Activated naive CD4-positive, alpha-beta T cell treated with anti-CD3 and anti-CD28 coated beads, Interleukin-2, amount 10 ng/mL, durations not matched to agents 7 days and 5 days (primary cell): Measurements from ENCODE around the gene SZRD1.

Source experiments
- CTCF ChIA-PET: fragments of 350-600 bp; sonication (Branson Sonifier 250); formaldehyde crosslinking; loops from one replicate; lab custom pipeline; 2021; ENCODE audit warnings: antibody characterized with exemption; lab: Charles Lee
- DNase-seq: peaks from one replicate; pipeline ENCODE4 v3.0.0-alpha.2; 2020
- H3K27ac Mint-ChIP-seq: one replicate; pipeline ENCODE4 v1.8.0; 2021; ENCODE audit warnings: mild to moderate bottlenecking, moderate library complexity, mixed read lengths
- H3K27me3 Mint-ChIP-seq: one replicate; pipeline ENCODE4 v1.8.0; 2021; ENCODE audit warnings: mild to moderate bottlenecking, mixed read lengths
- H3K36me3 Mint-ChIP-seq: one replicate; pipeline ENCODE4 v1.8.0; 2021; ENCODE audit warnings: mixed read lengths
- H3K4me1 Mint-ChIP-seq: one replicate; pipeline ENCODE4 v1.8.0; 2021; ENCODE audit warnings: mixed read lengths
- H3K4me3 Mint-ChIP-seq: one replicate; pipeline ENCODE4 v1.8.0; 2021; ENCODE audit warnings: mild to moderate bottlenecking, moderate library complexity, mixed read lengths
- H3K9me3 Mint-ChIP-seq: one replicate; pipeline ENCODE4 v1.8.0; 2021; ENCODE audit warnings: mixed read lengths

Gene SZRD1

GRCh38 chr1:16425125-16426025 lies 58.3 kb downstream of the SZRD1 start:
- no peak overlapping the region for H3K4me3 Mint-ChIP-seq
- no peak for DNase-seq
- H3K4me1 Mint-ChIP-seq: peaks cover 23% of the 10 kb centered on the region
- no peaks in the 10 kb centered on the region for H3K36me3 Mint-ChIP-seq
- CTCF ChIA-PET: interaction anchor here (1.2 kb wide), 1 partner anchor 15 kb away, joined by 5 read pairs; the partner anchor contains the start of gene NECAP2
- H3K9me3 Mint-ChIP-seq: no peaks in the 10 kb centered on the region
- no peak overlapping the region for H3K27ac Mint-ChIP-seq
- peaks cover 6% of the 10 kb centered on the region for H3K27me3 Mint-ChIP-seq

- H3K27ac Mint-ChIP-seq: no peak overlapping the region
- no peaks in the 10 kb centered on the region for H3K9me3 Mint-ChIP-seq
- no peak overlapping the region for H3K4me3 Mint-ChIP-seq
- CTCF ChIA-PET: interaction anchor here (1.6 kb wide), 1 partner anchor 10 kb away, joined by 11 read pairs; the partner anchor contains the start of gene NECAP2
- no peaks in the 10 kb centered on the region for H3K36me3 Mint-ChIP-seq
- no peaks in the 10 kb centered on the region for H3K4me1 Mint-ChIP-seq
- H3K27me3 Mint-ChIP-seq: peaks cover 41% of the 10 kb centered on the region
- no peak for DNase-seq
Observed at GRCh38 chr1:16430606-16431005, 63.6 kb downstream of the SZRD1 start.

- peaks cover 48% of the 10 kb centered on the region for H3K27me3 Mint-ChIP-seq
- H3K4me3 Mint-ChIP-seq: no peak overlapping the region
- no peaks in the 10 kb centered on the region for H3K9me3 Mint-ChIP-seq
- no peak overlapping the region for H3K27ac Mint-ChIP-seq
- DNase-seq: no peak
- no peaks in the 10 kb centered on the region for H3K36me3 Mint-ChIP-seq
- no peaks in the 10 kb centered on the region for H3K4me1 Mint-ChIP-seq
- CTCF ChIA-PET: no interaction called here
Observed at GRCh38 chr1:16433030-16433429, 66.0 kb downstream of the SZRD1 start.

GRCh38 chr1:16434007-16434406 lies 67.0 kb downstream of the SZRD1 start:
- peaks cover 53% of the 10 kb centered on the region for H3K27me3 Mint-ChIP-seq
- no peak overlapping the region for H3K4me3 Mint-ChIP-seq
- DNase-seq: no peak
- CTCF ChIA-PET: interaction anchor here (1.7 kb wide), 1 partner anchor 10 kb away, joined by 4 read pairs; no protein-coding TSS in a partner anchor
- H3K9me3 Mint-ChIP-seq: no peaks in the 10 kb centered on the region
- H3K27ac Mint-ChIP-seq: no peak overlapping the region
- H3K36me3 Mint-ChIP-seq: no peaks in the 10 kb centered on the region
- peaks cover 3% of the 10 kb centered on the region for H3K4me1 Mint-ChIP-seq

GRCh38 chr1:16434501-16434900 lies 67.5 kb downstream of the SZRD1 start:
- H3K27ac Mint-ChIP-seq: no peak overlapping the region
- H3K27me3 Mint-ChIP-seq: peaks cover 53% of the 10 kb centered on the region
- H3K4me1 Mint-ChIP-seq: peaks cover 4% of the 10 kb centered on the region
- CTCF ChIA-PET: interaction anchor here (1.7 kb wide), 1 partner anchor 10 kb away, joined by 4 read pairs; no protein-coding TSS in a partner anchor
- H3K9me3 Mint-ChIP-seq: no peaks in the 10 kb centered on the region
- DNase-seq: no peak
- no peaks in the 10 kb centered on the region for H3K36me3 Mint-ChIP-seq
- H3K4me3 Mint-ChIP-seq: no peak overlapping the region

- Mint-ChIP-seq H3K4me3 (no peak within 1 kb of the TSS), H3K27ac (no peak within 1 kb of the TSS), H3K27me3 (peaks cover 41% of the 10 kb centered on the region), H3K4me1 (peaks cover 17% of the 10 kb centered on the region), H3K9me3 (no peaks in the 10 kb centered on the region), H3K36me3 (peaks cover 8% of the 10 kb centered on the region)
- CTCF ChIA-PET: interaction anchor here (1.0 kb wide), 1 partner anchor 13 kb away, joined by 3 read pairs; no protein-coding TSS in a partner anchor
- DNase-seq: no peak
Observed at GRCh38 chr1:16436946-16437474, 70.0 kb downstream of the SZRD1 start, which contains the start of gene SPATA21. Gene SPATA21 (minus strand): TSS chr1:16437424. CDS start chr1:16431371, 6,053 bp downstream.

- H3K4me3 Mint-ChIP-seq: no peak overlapping the region
- H3K4me1 Mint-ChIP-seq: peaks cover 32% of the 10 kb centered on the region
- H3K27ac Mint-ChIP-seq: no peak overlapping the region
- H3K36me3 Mint-ChIP-seq: peaks cover 18% of the 10 kb centered on the region
- CTCF ChIA-PET: no interaction called here
- H3K27me3 Mint-ChIP-seq: peaks cover 25% of the 10 kb centered on the region
- no peak for DNase-seq
- no peaks in the 10 kb centered on the region for H3K9me3 Mint-ChIP-seq
Observed at GRCh38 chr1:16438516-16438915, 71.5 kb downstream of the SZRD1 start.

- DNase-seq: no peak
- H3K9me3 Mint-ChIP-seq: no peaks in the 10 kb centered on the region
Observed at GRCh38 chr1:16438924-16439323, 71.9 kb downstream of the SZRD1 start.

GRCh38 chr1:16440131-16440469 lies 73.1 kb downstream of the SZRD1 start:
- Mint-ChIP-seq H3K9me3 (no peaks in the 10 kb centered on the region), H3K36me3 (peaks cover 29% of the 10 kb centered on the region), H3K4me1 (peaks cover 45% of the 10 kb centered on the region), H3K27me3 (peaks cover 18% of the 10 kb centered on the region), H3K4me3 (peak overlapping the region; percentile 87), H3K27ac (peak overlapping the region; percentile 89)
- DNase-seq: no peak
- CTCF ChIA-PET: interaction anchor here (1.1 to 2.0 kb wide), 10 partner anchors 9 to 181 kb away, joined by 3 to 12 read pairs (median 4); no protein-coding TSS in a partner anchor

More at GRCh38 chr1:16438924-16439323, 71.9 kb downstream of the SZRD1 start:
- Mint-ChIP-seq H3K4me3 (peak overlapping the region; percentile 39), H3K4me1 (peaks cover 36% of the 10 kb centered on the region), H3K27ac (no peak overlapping the region), H3K36me3 (peaks cover 21% of the 10 kb centered on the region), H3K27me3 (peaks cover 23% of the 10 kb centered on the region)
- CTCF ChIA-PET: no interaction called here

- H3K9me3 Mint-ChIP-seq: no peaks in the 10 kb centered on the region
- CTCF ChIA-PET: interaction anchor here (0.9 to 2.0 kb wide), 12 partner anchors 10 to 180 kb away, joined by 3 to 12 read pairs (median 4); no protein-coding TSS in a partner anchor
- peak within 1 kb of the TSS; percentile 89 for H3K27ac Mint-ChIP-seq
- peak within 1 kb of the TSS; percentile 87 for H3K4me3 Mint-ChIP-seq
- H3K4me1 Mint-ChIP-seq: peaks cover 45% of the 10 kb centered on the region
- H3K36me3 Mint-ChIP-seq: peaks cover 32% of the 10 kb centered on the region
- DNase-seq: peak; percentile 95
- H3K27me3 Mint-ChIP-seq: peaks cover 13% of the 10 kb centered on the region
Observed at GRCh38 chr1:16440470-16441281, 73.6 kb downstream of the SZRD1 start, which contains the start of gene NECAP2. Gene NECAP2 (plus strand): TSS chr1:16440724. CDS start chr1:16440762, 38 bp downstream.

GRCh38 chr1:16441282-16441665 lies 74.2 kb downstream of the SZRD1 start:
- Mint-ChIP-seq H3K4me1 (peaks cover 45% of the 10 kb centered on the region), H3K9me3 (no peaks in the 10 kb centered on the region), H3K27ac (peak overlapping the region; percentile 89), H3K4me3 (peak overlapping the region; percentile 87), H3K36me3 (peaks cover 32% of the 10 kb centered on the region), H3K27me3 (peaks cover 13% of the 10 kb centered on the region)
- no peak for DNase-seq
- CTCF ChIA-PET: interaction anchor here (0.9 to 2.0 kb wide), 7 partner anchors 11 to 77 kb away, joined by 3 to 12 read pairs (median 5); no protein-coding TSS in a partner anchor

GRCh38 chr1:16442265-16442664 lies 75.2 kb downstream of the SZRD1 start:
- Mint-ChIP-seq H3K27me3 (peaks cover 9% of the 10 kb centered on the region), H3K36me3 (peaks cover 33% of the 10 kb centered on the region), H3K4me3 (peak overlapping the region; percentile 87), H3K9me3 (no peaks in the 10 kb centered on the region), H3K27ac (peak overlapping the region; percentile 89), H3K4me1 (peaks cover 45% of the 10 kb centered on the region)
- CTCF ChIA-PET: interaction anchor here (1.0 kb wide), 1 partner anchor 21 kb away, joined by 3 read pairs; no protein-coding TSS in a partner anchor
- DNase-seq: no peak

- H3K27me3 Mint-ChIP-seq: peaks cover 6% of the 10 kb centered on the region
- peak overlapping the region; percentile 89 for H3K27ac Mint-ChIP-seq
- H3K9me3 Mint-ChIP-seq: no peaks in the 10 kb centered on the region
- H3K4me1 Mint-ChIP-seq: peaks cover 49% of the 10 kb centered on the region
- DNase-seq: no peak
- H3K4me3 Mint-ChIP-seq: peak overlapping the region; percentile 87
- H3K36me3 Mint-ChIP-seq: peaks cover 39% of the 10 kb centered on the region
- CTCF ChIA-PET: no interaction called here
Observed at GRCh38 chr1:16442941-16443340, 75.9 kb downstream of the SZRD1 start.
